ENCODE data around the gene IZUMO1R. TPM values are rescaled to one million over a fixed set of nuclear protein-coding genes. Genes with fewer than 3 reads are reported as not detected.

The IZUMO1R gene
- total and polyA plus RNA-seq, 2 of the 8 experiments (the other 6 are each of a cell fraction or from before 2014, with no cell fraction given) = not detected

GRCh38 chr11:94295534-94295933, 8.8 kb upstream of the IZUMO1R start:
- H3K4ac ChIP-seq (replicated peaks; ENCODE audit: insufficient read length, low read depth, low read length) = no peak overlapping the region
- H3K23me2 ChIP-seq (ENCODE audit: low read depth, low read length) = no peaks in the 10 kb centered on the region
- H2BK20ac ChIP-seq (ENCODE audit: low read length) = no peak overlapping the region
- H2AFZ ChIP-seq (ENCODE audit: low read length) = no peak overlapping the region
- no peaks in the 10 kb centered on the region for H3K4me1 ChIP-seq (replicated peaks in 1 of 4; ENCODE audit: control insufficient read depth in 3 of 4, insufficient read depth in 4 of 4, low read length in 3 of 4)
- DNase-seq (ENCODE audit: low read depth in 1 of 2, low spot score in 2 of 2) (no peak), FAIRE-seq (no peak)
- CTCF ChIA-PET (ENCODE audit: partially characterized antibody) = interaction anchor here (1.2 to 2.4 kb wide), 2 partner anchors 13 to 112 kb away, joined by 3 to 11 read pairs; no protein-coding TSS in a partner anchor
- no peak overlapping the region for H4K91ac ChIP-seq (replicated peaks; ENCODE audit: insufficient read length, low read length)
- TF ChIP-seq GABPA (IDR thresholded peaks at IDR 0.05; ENCODE audit: borderline replicate concordance, insufficient read depth, low read length) = no peak
- TF ChIP-seq RAD21 (IDR thresholded peaks at IDR 0.05 in 1 of 2, conservative IDR thresholded peaks at IDR 0.05 in 1 of 2; ENCODE audit: low read depth in 2 of 2, low read length in 2 of 2) = no peak
- TF ChIP-seq RXRA (IDR thresholded peaks at IDR 0.05; ENCODE audit: insufficient read depth, low read depth, low read length) = no peak
- H4K8ac ChIP-seq (ENCODE audit: extremely low read depth, insufficient read depth, low read length) = no peak overlapping the region
- no peak overlapping the region for H2BK120ac ChIP-seq (replicated peaks; ENCODE audit: low read depth, low read length)
- POLR2A ChIA-PET (ENCODE audit: partially characterized antibody) = no interaction called here
- H3K9ac ChIP-seq (replicated peaks in 1 of 4; ENCODE audit: extremely low read depth in 1 of 4, low read depth in 3 of 4, low read length in 3 of 4) = no peak overlapping the region
- 90% methylated on average over 1 of the region's 1 CpG; no CpG with 5 or more reads in 1 of the 2 experiments for WGBS, 2 experiments (ENCODE audit: extremely low coverage in 1 of 2, insufficient coverage in 1 of 2, insufficient read length in 1 of 2, insufficient replicate concordance in 2 of 2, low coverage in 1 of 2, low lambda C conversion rate in 2 of 2, missing lambda C conversion rate in 1 of 2)
- H4K20me1 ChIP-seq (replicated peaks in 1 of 2; ENCODE audit: control insufficient read depth in 1 of 2, insufficient read depth in 2 of 2, low read length in 2 of 2) = no peaks in the 10 kb centered on the region
- no peaks in the 10 kb centered on the region for H3K36me3 ChIP-seq (ENCODE audit: control insufficient read depth in 2 of 4, insufficient read depth in 4 of 4, low read length in 3 of 4)
- H3K4me3 ChIP-seq (ENCODE audit: extremely low read depth in 1 of 4, insufficient read depth in 2 of 4, low read depth in 3 of 4, low read length in 4 of 4) = no peak overlapping the region
- H3K18ac ChIP-seq (ENCODE audit: extremely low read depth, low read length) = no peak overlapping the region
- no peak overlapping the region for H2BK5ac ChIP-seq (ENCODE audit: low read depth, low read length)
- no peak overlapping the region for H3K14ac ChIP-seq (ENCODE audit: insufficient read length)
- peaks cover 0 to 8% of the 10 kb centered on the region in 2 experiments; a peak in 1 of 4 replicates for H3K9me3 ChIP-seq (ENCODE audit: insufficient read depth in 2 of 2, low read depth in 1 of 2, low read length in 1 of 2)
- H3K56ac ChIP-seq (replicated peaks; ENCODE audit: insufficient read length, low read depth, low read length) = no peak overlapping the region
- no peak overlapping the region for H3K27ac ChIP-seq (ENCODE audit: low read depth, low read length)
- no peak overlapping the region for H3K4me2 ChIP-seq (ENCODE audit: insufficient read depth in 1 of 2, low read depth in 2 of 2, low read length in 2 of 2)
- H3K79me2 ChIP-seq (ENCODE audit: control insufficient read depth in 1 of 2, insufficient read depth in 2 of 2, low read length in 2 of 2) = no peaks in the 10 kb centered on the region
- H3K23ac ChIP-seq (ENCODE audit: insufficient read length) = no peak overlapping the region
- H2AK5ac ChIP-seq (ENCODE audit: low read depth, low read length) = no peak overlapping the region
- H2BK15ac ChIP-seq (ENCODE audit: low read length) = no peak overlapping the region
- H2BK12ac ChIP-seq (ENCODE audit: low read depth, low read length) = no peak overlapping the region
- H3K79me1 ChIP-seq (ENCODE audit: low read depth, low read length) = no peaks in the 10 kb centered on the region
- no peak overlapping the region for H4K5ac ChIP-seq (ENCODE audit: insufficient read length, low read depth, low read length)
- H3K27me3 ChIP-seq (replicated peaks in 1 of 4; ENCODE audit: control insufficient read depth in 3 of 4, extremely low read depth in 1 of 4, insufficient read depth in 3 of 4, low read length in 3 of 4) = no peaks in the 10 kb centered on the region

All from H1 (cell line).